GM18526 (cell line): ENCODE measurements around the gene VCAN.

Experiments used
- POLR2A ChIP-seq: IDR thresholded peaks from 3 replicates; pipeline ENCODE4 v1.6.1; 2011; ENCODE audit not compliant: insufficient read length; ENCODE audit errors: extremely low read depth

VCAN gene

DNA sequence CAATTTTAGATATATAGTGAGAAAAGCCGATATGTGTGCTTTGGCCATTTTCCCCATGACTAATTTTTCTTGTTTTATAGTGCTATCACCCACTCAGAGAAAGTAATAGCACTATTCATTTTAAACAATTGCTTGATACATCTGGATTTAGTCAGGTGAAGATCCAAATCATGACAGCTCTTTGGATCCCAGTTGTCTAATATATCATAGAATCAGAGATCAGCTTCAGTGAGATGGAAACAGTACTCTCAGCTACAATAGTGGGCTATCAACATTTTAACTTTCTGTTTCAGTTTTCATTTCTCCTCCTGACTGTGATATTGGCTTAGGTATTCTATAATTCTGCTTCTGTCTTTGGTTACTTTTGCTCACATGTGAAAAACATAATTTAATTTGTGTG, 38.7 kb downstream of the VCAN start:
- no peak for TF ChIP-seq POLR2A

DNA sequence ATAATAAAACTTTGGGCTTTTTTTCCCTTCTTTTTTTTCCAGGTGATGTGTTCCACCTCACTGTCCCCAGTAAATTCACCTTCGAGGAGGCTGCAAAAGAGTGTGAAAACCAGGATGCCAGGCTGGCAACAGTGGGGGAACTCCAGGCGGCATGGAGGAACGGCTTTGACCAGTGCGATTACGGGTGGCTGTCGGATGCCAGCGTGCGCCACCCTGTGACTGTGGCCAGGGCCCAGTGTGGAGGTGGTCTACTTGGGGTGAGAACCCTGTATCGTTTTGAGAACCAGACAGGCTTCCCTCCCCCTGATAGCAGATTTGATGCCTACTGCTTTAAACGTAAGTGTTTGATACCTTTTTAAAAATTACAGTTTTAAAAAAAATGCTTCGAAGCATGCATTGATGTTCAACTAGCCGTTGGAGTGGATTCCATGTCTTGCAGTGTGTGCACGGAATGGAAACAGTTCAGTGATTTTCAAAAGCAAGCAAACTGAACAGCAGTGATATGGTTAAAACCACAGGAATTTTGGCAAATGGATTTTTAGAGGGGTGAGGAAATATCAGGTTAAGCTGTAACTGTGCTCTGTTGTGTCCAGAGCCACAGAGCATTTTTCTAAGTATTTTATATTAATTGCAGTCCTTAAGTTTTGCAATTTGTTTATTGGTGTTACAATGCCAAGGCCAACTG, 40.7 kb downstream of the VCAN start:
- TF ChIP-seq POLR2A: no peak

DNA sequence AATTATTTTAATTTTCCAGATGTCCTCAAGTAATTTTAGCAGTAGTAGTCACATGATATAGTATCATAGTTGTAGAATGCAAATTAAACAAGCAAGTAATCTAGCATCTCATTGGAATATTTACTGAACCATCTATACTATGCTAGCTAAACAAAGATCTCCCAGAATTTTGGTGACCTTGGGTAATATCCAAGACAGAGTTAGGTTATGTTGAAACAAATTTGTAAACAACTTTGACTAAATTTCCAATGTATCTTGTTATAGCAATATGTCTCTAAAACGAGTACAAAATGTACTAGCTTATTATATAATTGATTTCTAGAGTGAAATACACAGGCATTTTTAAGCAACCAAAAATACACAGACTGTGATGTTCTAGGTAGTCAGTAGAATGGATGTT, 41.5 kb downstream of the VCAN start:
- no peak for TF ChIP-seq POLR2A

GRCh38 chr5:83513491-83513890, 41.9 kb downstream of the VCAN start:
- no peak for TF ChIP-seq POLR2A

DNA sequence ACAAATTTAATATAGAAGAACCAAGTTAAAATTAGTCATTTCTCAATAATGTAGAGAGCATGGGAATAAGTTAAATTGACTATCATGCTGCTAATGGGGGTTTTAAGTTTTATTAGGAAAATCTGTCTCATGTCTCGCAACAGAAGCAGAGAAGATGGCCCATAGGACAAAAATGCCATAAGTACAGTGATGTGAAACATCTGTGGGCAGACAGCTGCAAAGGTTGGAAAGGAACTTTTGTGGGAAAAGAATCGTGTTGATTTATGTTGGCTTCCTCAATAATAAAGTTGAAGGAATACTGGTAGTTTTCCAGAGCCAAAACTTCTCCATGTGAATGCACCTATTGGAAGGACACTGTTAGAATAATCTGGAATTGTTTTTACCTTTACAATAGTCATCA, 44.8 kb downstream of the VCAN start:
- no peak for TF ChIP-seq POLR2A

DNA sequence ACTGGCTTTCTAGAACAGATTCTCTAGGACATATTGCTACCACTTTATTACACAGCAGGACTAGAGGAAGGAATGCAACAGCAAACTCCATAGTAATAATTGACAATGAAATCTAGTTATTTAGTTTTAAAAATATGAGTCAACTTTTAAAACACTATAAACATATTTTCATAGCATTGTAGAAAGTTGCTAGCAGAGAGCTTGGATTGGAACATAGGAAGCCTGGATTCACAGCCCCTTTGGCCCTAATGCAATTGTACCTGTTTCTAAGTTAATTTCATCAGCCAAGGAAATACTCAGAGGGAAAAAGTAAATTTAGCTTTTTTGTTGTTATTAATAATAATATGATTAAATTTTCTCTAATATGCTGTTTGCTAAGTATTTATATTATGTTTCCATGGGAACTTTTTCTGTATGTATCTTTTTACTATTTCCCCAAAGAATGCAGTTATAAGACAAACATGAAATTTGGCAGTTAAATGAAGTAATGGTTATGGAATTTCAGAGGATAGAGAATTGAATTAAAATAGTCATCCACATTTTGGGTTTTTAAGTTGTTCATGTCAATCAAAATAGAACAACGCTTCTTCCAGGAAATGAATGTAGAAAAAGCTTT, 45.6 kb downstream of the VCAN start:
- no peak for TF ChIP-seq POLR2A

GRCh38 chr5:83517688-83518085, 46.1 kb downstream of the VCAN start:
- TF ChIP-seq POLR2A: no peak

GRCh38 chr5:83518319-83519061, 46.9 kb downstream of the VCAN start:
- TF ChIP-seq POLR2A: no peak

DNA sequence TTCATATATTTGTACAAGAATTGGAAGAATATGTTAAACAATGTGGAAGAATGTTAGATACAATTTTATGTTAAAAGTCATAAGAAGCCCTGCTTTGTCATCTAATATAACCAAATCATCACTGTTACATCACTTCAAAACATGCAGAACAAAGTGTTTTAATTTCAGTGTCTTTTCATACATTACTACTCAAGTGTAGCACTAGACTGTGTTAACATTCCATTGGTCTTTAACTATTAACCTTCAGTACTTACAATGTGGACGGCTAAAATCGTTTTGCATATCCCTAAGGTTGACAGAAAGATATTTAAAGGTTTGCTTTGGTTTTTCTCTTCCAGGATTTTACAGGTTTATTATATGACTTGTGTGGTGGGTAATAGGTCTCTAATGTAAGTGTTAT, 50.9 kb downstream of the VCAN start:
- TF ChIP-seq POLR2A: no peak

DNA sequence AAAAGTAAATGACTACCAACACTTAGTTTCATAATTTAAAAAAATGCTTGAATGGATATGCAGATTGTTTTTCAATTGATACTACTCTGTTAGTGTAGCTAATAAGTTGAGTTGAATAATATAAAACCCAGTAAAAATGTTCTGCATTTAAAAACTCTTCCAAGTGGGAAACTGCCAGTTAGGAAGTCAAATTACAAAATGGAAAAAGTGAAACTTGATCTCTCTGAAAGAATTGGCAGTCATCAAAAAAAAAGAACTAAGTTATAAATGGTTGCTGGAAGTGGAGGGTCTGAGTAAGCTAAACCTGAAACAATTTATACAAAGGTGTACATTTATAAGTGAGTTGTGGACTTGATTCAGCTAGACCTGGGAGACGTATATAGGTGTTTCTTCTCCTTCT, 52.4 kb downstream of the VCAN start:
- no peak for TF ChIP-seq POLR2A

- TF ChIP-seq POLR2A: no peak
These were observed 52.8 kb downstream of the VCAN start for GRCh38 chr5:83524345-83524744.

- TF ChIP-seq POLR2A: no peak
These were observed 53.4 kb downstream of the VCAN start for GRCh38 chr5:83524991-83525390.

- TF ChIP-seq POLR2A: no peak
These were observed 54.7 kb downstream of the VCAN start for GRCh38 chr5:83526289-83526688.

- TF ChIP-seq POLR2A: no peak
These were observed 55.7 kb downstream of the VCAN start for GRCh38 chr5:83527221-83527620.

DNA sequence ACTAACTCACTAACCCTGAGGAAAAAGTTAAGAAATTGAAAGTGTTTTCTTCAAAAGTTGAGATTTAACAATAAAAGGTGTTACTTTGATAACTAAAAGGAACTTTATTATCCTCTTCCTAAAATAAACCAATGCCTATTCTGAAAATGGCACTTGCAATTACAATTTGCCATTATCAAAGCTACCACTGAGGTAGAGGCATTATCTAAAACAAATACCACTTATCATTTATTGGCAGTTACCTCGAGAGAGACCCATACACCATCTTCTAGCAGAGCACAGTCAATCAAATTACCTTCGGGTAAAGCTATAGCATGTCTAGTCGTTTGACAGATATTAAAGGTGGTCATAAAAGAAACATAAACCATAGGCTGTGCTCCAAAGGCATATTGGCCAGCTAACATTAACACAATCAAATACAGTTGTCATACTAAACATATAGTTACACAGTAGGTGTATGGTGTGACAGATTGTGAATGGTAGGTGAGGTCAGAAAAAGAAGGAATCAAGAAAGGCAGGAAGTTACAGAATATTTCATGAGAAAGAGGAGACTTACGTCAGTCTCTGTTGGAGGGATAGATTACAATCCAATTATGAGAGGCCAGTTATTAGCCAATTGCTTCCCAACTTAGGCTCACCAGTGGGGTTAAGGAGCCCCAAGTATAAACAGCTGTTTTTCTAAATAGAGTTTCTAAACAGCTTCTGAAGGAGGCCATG, 56.3 kb downstream of the VCAN start:
- no peak for TF ChIP-seq POLR2A

- TF ChIP-seq POLR2A: no peak
These were observed 56.9 kb downstream of the VCAN start for GRCh38 chr5:83528439-83528769.
